T-helper 2 cell treated with Interferon-gamma antibody and Interleukin-4, amounts not matched to agents 5 μg/mL and 100 μg/mL, for 36 hours (primary cell): Measurements from ENCODE around the gene HSD17B12.
"Not testable (repeated sequence)": the region's sequence is repeated elsewhere in the genome, so short reads cannot be mapped to it uniquely, and the experiment has no call there.

Source experiments
- DNase-seq: peaks from one replicate; pipeline ENCODE4 v3.0.0; 2021; ENCODE audit warnings: low spot score
- H3K27ac Mint-ChIP-seq: one replicate; pipeline ENCODE4 v1.8.0; 2021; ENCODE audit warnings: mild to moderate bottlenecking, mixed read lengths
- H3K27me3 Mint-ChIP-seq: one replicate; pipeline ENCODE4 v1.8.0; 2021; ENCODE audit warnings: low read depth, mixed read lengths
- H3K36me3 Mint-ChIP-seq: one replicate; pipeline ENCODE4 v1.8.0; 2021; ENCODE audit warnings: low read depth, mixed read lengths
- H3K4me1 Mint-ChIP-seq: one replicate; pipeline ENCODE4 v1.8.0; 2021; ENCODE audit warnings: low read depth, mixed read lengths
- H3K4me3 Mint-ChIP-seq: one replicate; pipeline ENCODE4 v1.8.0; 2022; ENCODE audit warnings: mild to moderate bottlenecking, moderate library complexity, mixed read lengths
- H3K9me3 Mint-ChIP-seq: one replicate; pipeline ENCODE4 v1.8.0; 2021; ENCODE audit warnings: mixed read lengths

HSD17B12 gene

DNA sequence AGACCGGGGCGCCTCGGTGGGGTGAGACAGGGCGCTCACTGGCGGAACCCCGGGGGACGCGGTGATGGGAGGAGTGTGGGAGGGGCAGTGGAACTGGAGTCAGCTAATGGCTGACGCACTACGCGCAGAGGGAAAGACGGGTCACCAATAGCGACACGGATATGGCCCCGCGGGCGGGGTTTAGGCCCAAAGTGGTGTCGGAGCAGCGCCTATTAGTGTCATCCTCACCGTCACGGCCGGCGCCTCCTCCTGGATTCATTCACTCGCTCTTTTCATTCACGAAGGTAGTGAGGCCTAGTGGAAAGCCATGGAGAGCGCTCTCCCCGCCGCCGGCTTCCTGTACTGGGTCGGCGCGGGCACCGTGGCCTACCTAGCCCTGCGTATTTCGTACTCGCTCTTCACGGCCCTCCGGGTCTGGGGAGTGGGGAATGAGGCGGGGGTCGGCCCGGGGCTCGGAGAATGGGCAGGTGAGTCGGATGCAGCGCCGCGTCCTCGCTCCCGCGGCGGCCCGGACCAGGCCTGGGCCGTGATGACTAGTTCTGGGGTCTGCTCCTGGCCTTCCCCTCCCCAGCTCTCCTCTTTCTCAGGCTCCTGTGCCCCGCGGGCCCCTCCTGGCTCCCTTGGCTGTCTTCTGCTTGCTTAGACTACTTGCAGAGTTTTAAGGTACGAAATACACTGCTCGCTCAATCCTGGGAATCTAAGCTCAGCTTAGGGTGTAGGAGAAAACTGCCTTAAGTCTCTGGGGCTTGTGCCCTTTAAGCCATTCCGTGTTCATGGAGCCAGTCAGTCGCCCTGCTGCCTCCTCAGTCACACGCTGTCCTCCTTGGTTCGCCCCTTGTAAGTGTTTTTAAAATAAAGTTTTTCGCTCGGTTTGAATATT lies at the start of gene HSD17B12:
HSD17B12 (plus strand) TSS at position 218 of the 880 bp plus-strand sequence; CDS start at position 308, 90 bp downstream.
- Mint-ChIP-seq H3K9me3 (peaks cover 16% of the 10 kb centered on the region), H3K4me1 (peaks cover 39% of the 10 kb centered on the region), H3K27me3 (peaks cover 7% of the 10 kb centered on the region), H3K36me3 (peaks cover 41% of the 10 kb centered on the region), H3K4me3 (peak within 1 kb of the TSS; percentile 98), H3K27ac (peak within 1 kb of the TSS; percentile 99)
- DNase-seq = peak; percentile 99

DNA sequence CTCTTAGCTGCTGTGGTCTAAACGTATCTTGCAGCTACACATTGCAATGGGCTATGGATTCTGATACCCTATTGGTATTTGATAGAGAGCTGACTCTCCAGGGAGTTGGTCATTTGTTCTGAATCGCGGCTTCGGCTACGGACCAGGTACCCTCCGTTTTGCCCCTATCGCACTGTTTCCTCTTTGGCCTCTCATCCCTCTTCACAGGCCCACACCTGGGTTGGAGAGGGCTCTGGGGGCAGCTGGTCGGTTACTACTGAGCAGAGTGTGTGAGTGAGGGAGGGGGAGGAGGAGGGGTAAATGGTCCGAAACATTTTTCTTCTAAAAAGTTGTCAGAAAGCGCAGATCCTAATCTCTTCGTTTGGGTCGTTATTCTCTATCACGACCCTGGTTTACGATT lies 48.8 kb upstream of the HSD17B12 start:
- H3K27me3 Mint-ChIP-seq = peaks cover 52% of the 10 kb centered on the region
- no peaks in the 10 kb centered on the region for H3K9me3 Mint-ChIP-seq
- DNase-seq = no peak

DNA sequence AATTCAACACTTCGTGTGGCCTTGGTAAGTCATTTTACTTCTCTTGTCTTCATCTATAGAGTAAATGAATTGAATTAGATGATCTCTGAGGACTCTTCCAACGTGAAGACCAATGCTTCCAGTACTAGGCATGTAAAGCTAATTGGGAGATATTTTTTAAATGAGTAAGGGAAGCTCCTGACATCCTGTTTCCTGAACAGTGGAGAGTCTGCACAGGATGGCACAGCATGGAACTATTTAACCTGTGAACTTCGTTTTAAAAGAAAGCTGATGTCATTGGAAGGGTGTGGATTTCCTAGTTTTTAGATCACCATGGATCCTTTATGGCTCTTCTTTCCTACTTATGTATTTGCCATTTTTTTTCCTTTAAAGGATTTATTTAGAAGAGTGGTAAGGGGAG lies 48.4 kb upstream of the HSD17B12 start:
- Mint-ChIP-seq H3K27ac (no peak overlapping the region), H3K27me3 (peaks cover 52% of the 10 kb centered on the region), H3K4me3 (no peak overlapping the region), H3K9me3 (no peaks in the 10 kb centered on the region), H3K4me1 (no peaks in the 10 kb centered on the region), H3K36me3 (no peaks in the 10 kb centered on the region)
- no peak for DNase-seq

More for the DNA sequence above, 48.8 kb upstream of the HSD17B12 start:
- H3K4me3 Mint-ChIP-seq = no peak overlapping the region
- H3K36me3 Mint-ChIP-seq = no peaks in the 10 kb centered on the region
- H3K27ac Mint-ChIP-seq = no peak overlapping the region
- H3K4me1 Mint-ChIP-seq = no peaks in the 10 kb centered on the region

DNA sequence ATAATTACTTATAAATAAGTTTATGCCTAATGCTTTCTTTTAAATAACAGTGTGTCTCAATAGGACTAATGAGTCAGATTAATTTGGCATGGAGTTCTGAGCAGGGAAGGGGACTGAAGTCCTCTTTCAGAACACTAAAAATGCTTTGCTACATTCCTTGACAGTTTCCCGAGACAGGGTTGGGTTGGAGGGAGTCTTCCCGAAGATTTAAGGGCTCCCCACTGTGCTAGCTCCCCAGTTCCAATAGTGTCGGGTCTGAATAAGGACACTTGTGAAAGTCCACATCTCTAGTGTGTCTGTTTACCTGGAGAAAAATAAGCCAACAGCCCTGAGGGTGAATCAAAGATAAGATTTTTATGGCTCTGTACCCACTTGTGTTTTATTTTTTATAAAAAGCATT lies 41.8 kb upstream of the HSD17B12 start:
- Mint-ChIP-seq H3K27ac (no peak overlapping the region), H3K27me3 (peaks cover 46% of the 10 kb centered on the region), H3K4me1 (peaks cover 3% of the 10 kb centered on the region), H3K36me3 (peaks cover 2% of the 10 kb centered on the region), H3K9me3 (peaks cover 7% of the 10 kb centered on the region), H3K4me3 (no peak overlapping the region)
- no peak for DNase-seq

DNA sequence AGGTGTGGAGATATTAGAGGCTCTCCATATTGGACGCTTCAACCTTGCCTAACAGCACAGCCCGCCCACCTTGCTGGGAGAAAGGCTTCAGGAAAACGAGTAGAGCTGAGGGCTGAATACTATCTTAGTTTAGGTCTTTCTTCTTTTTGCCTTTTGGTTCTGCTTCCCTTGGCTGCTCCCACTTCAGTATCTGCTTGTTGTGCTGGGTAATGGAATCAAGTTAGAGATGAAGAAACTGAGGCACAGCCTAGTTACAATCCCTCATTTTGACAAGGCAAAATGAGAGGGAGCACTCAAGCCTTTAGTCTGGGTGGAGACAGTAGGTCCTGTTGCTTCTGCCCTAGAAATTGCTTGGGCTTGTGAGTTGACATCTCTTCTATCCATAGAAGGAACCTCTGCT lies 41.3 kb upstream of the HSD17B12 start:
- peaks cover 44% of the 10 kb centered on the region for H3K27me3 Mint-ChIP-seq
- peaks cover 5% of the 10 kb centered on the region for H3K36me3 Mint-ChIP-seq
- no peak overlapping the region for H3K4me3 Mint-ChIP-seq
- peaks cover 6% of the 10 kb centered on the region for H3K4me1 Mint-ChIP-seq
- no peak for DNase-seq
- H3K9me3 Mint-ChIP-seq = peaks cover 10% of the 10 kb centered on the region
- H3K27ac Mint-ChIP-seq = no peak overlapping the region

DNA sequence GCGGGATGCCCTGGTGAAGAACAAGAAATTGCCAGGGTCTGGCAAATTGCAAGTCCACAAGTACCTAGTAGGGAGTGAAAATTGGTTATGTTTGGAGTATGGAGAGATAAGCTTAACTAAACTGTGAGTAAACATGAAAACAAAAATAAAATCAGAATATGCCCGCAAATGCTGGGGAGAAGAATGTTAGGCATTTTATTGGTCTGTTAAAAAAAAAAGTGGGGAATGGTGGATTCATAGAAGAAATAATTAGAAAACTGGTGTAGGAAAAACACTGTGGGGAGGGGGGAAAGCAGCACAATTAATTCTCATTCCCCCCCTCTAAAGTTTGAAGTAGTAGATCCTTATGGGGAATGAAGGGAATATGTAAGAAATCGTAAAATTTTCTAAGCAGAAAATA lies 40.6 kb upstream of the HSD17B12 start:
- Mint-ChIP-seq H3K27ac (no peak overlapping the region), H3K9me3 (peaks cover 10% of the 10 kb centered on the region), H3K27me3 (peaks cover 37% of the 10 kb centered on the region)

DNA sequence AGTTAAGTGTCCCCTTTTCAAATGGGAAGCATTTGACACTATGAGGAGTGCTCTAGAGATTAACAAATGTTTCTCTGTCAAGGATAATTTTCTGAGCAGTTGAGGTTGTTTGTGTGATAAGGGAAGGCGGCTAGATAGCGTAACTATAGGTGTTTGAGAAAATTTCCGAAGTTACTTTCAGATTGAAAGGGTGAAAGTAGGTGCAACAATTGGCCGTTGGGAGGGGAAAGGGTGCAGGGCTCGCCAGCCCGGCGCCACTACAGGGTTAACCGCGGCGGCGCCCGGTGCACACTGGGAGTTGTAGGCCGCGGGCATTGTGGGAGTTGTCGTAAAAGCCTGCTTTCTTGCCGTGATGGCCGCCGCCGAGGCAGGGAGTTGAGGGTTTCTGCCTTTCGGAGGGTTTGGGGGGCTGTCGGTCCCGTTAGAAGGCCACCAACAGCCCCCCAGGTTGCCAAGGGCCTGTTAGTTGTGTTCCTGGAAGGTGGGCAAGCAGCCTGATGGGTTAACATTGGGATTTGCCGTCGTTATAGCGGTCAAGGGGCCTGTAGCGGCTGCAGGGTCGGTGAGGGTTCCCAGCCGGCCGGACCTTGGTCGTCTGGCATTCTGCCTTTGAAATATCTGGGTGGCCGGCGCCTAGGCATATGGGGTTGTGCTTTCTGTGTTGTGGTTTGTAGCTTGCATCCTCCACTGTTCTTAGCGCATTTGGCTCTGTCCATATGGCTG lies 36.5 kb upstream of the HSD17B12 start:
- H3K36me3 Mint-ChIP-seq = peaks cover 5% of the 10 kb centered on the region
- H3K4me1 Mint-ChIP-seq = peaks cover 20% of the 10 kb centered on the region
- peaks cover 15% of the 10 kb centered on the region for H3K27me3 Mint-ChIP-seq
- DNase-seq = peak; percentile 89
- peak overlapping the region; percentile 86 for H3K27ac Mint-ChIP-seq
- H3K9me3 Mint-ChIP-seq = peaks cover 10% of the 10 kb centered on the region
- peak overlapping the region; percentile 94 for H3K4me3 Mint-ChIP-seq

More for the DNA sequence above, 40.6 kb upstream of the HSD17B12 start:
- Mint-ChIP-seq H3K4me3 (no peak overlapping the region), H3K36me3 (peaks cover 5% of the 10 kb centered on the region), H3K4me1 (peaks cover 11% of the 10 kb centered on the region)
- DNase-seq = no peak

DNA sequence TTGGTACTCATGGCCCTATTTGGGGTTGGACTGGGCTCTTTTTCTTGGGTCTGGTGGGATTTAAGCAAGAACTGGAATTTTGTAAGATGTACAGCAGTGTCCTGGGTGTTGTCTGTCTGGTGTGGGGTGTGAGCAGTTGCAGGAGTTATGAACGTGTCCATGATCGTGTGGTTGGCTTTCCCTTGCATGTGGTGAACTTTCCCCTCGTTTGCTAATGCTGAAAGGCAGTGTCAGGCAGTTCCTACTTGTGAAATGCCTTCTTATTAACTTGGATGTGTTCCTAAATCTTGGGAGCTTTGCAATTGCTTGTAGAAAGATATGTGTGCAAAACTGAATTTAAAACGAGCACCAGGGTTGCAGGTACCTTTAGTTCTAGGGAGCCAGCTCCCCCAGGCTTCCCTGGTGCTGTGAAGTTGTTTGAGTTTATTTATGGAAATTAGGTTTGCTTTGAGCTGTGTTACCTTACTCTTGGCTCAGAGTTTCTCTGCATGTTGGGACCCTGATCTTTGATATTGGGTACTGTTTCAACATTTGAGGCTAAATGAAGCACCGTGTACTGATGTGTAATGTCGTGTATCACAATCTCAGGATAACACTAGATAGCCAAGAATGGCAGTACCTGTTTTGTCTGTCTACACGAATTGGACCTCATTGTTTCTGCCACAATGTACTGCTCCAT lies 35.8 kb upstream of the HSD17B12 start:
- peaks cover 10% of the 10 kb centered on the region for H3K9me3 Mint-ChIP-seq
- peaks cover 8% of the 10 kb centered on the region for H3K27me3 Mint-ChIP-seq
- H3K4me3 Mint-ChIP-seq = peak overlapping the region; percentile 94
- no peak for DNase-seq
- H3K27ac Mint-ChIP-seq = peak overlapping the region; percentile 86
- H3K4me1 Mint-ChIP-seq = peaks cover 20% of the 10 kb centered on the region
- H3K36me3 Mint-ChIP-seq = peaks cover 5% of the 10 kb centered on the region

DNA sequence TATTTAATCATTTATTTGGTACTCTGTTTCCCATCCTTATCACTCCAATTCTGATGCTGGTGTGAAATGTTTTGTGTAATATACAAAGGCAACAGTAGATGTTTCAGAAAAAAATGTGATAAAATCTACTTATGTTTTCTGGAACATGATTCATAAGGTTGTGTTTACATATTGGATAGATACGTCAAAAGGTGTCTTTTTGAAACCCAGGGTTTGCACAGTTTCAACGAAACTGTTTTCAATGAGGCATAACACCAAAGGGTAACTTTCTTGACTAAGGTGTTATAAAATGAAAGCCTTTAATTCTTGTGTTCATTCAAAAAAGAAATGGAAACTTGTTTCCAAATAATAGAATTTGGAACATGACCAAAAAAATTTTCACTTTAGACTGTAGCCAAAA lies 33.8 kb upstream of the HSD17B12 start:
- no peak overlapping the region for H3K27ac Mint-ChIP-seq
- peaks cover 10% of the 10 kb centered on the region for H3K9me3 Mint-ChIP-seq
- no peak for DNase-seq
- no peaks in the 10 kb centered on the region for H3K27me3 Mint-ChIP-seq
- no peak overlapping the region for H3K4me3 Mint-ChIP-seq
- peaks cover 20% of the 10 kb centered on the region for H3K4me1 Mint-ChIP-seq
- H3K36me3 Mint-ChIP-seq = peaks cover 5% of the 10 kb centered on the region

DNA sequence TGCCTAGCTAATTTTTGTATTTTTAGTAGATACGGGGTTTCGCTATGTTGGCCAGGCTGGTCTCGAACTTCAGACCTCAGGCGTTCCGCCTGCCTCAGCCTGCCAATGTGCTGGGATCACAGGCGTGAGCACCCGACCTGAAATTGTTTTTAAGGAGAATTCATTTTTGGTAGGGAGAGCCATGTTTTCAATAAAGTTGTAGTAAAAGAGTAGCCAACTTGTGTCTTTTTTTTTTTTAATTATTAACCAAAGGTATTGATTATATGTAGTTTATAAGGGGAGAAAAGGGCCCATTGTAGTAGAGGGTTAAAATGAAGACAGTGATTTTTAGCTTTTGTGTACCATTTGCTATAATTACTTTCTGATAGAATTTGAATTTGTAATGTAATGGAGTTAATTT lies 31.6 kb upstream of the HSD17B12 start:
- H3K36me3 Mint-ChIP-seq = peaks cover 1% of the 10 kb centered on the region
- H3K27ac Mint-ChIP-seq = no peak overlapping the region
- no peaks in the 10 kb centered on the region for H3K27me3 Mint-ChIP-seq
- H3K4me3 Mint-ChIP-seq = no peak overlapping the region
- DNase-seq = no peak
- H3K4me1 Mint-ChIP-seq = peaks cover 15% of the 10 kb centered on the region
- peaks cover 1% of the 10 kb centered on the region for H3K9me3 Mint-ChIP-seq

DNA sequence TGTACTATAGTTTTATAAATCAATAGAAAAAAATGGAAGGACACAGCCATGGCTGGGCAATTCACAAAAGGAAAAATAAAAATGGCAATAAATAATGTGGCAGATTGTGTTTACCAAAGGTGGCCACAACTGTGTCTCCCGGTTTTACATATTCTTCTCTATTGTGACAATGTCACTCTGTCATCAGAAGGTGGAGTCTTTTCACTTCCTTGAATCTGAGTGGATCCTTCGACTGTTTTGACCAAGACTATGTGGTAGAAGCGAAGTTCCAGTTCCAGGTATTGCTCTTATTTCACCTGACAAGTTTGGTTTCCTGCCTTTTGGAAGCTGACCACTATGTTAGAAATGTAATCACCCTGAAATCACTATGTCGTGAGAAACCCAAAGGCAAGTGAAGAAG lies 31.0 kb upstream of the HSD17B12 start:
- no peaks in the 10 kb centered on the region for H3K9me3 Mint-ChIP-seq
- no peak overlapping the region for H3K4me3 Mint-ChIP-seq
- H3K27ac Mint-ChIP-seq = no peak overlapping the region
- no peaks in the 10 kb centered on the region for H3K27me3 Mint-ChIP-seq
- no peaks in the 10 kb centered on the region for H3K36me3 Mint-ChIP-seq
- H3K4me1 Mint-ChIP-seq = peaks cover 13% of the 10 kb centered on the region
- DNase-seq = no peak

DNA sequence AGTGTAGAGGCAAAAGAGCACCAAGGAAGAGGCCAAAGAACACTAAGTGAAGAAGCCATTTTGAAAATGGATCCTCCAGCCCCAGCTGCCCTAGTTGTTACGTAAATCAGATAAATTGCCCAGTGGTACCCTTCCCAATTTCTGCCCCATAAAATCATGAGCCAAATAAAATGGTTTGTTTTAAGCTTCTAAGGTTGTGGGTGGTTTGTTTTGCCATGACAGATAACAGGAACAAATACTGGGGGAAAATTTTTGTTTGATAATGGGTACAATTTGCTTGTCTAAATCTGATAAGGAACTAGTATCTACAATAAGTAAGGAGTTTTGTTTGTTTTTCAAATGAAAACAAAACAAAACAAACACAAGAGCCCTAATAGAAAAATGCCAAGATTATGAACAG lies 30.6 kb upstream of the HSD17B12 start:
- Mint-ChIP-seq H3K27ac (no peak overlapping the region), H3K27me3 (no peaks in the 10 kb centered on the region), H3K4me1 (peaks cover 9% of the 10 kb centered on the region), H3K4me3 (no peak overlapping the region), H3K9me3 (no peaks in the 10 kb centered on the region), H3K36me3 (no peaks in the 10 kb centered on the region)
- DNase-seq = no peak

DNA sequence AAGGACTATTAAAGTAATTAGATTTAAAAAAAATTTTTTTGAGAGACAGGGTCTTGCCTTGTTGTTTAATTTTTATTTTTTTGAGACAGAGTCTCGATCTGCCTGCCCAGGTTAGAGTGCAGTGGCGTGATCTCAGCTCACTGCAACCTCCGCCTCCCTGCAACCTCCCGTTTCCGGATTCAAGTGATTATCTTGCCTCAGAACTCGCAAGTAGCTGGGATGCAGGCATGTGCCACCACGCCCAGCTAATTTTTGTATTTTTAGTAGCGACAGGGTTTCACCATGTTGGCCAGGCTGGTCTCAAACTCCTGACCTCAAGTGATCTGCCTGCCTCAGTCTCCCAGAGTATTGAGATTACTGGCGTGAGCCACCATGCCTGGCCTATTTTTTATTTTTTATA lies 17.5 kb upstream of the HSD17B12 start:
- not testable (repeated sequence) for H3K4me1 Mint-ChIP-seq, H3K9me3 Mint-ChIP-seq, H3K4me3 Mint-ChIP-seq, H3K27ac Mint-ChIP-seq, DNase-seq, H3K36me3 Mint-ChIP-seq
- peaks cover 13% of the 10 kb centered on the region for H3K27me3 Mint-ChIP-seq

DNA sequence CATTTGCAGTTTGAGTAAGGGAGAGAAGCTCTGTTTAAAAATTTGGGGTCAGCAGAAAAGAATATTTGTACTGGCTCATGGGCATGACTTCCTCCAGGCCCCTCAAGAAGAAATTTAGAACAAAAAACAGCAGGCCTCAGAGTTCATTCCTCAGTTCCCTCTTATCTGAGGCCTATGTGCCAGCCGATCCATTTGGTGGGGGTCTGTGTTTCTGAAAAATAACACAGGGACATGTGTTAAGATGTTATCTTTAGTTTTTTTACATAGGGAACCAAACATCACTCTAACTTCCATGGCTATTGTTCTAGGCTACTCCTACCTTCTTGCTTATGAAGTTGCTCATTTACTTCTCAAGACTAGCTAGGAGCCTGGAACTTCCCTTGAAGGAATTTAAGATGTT lies 16.2 kb upstream of the HSD17B12 start:
- Mint-ChIP-seq H3K27me3 (peaks cover 11% of the 10 kb centered on the region), H3K36me3 (no peaks in the 10 kb centered on the region), H3K27ac (no peak overlapping the region), H3K9me3 (no peaks in the 10 kb centered on the region), H3K4me3 (no peak overlapping the region), H3K4me1 (no peaks in the 10 kb centered on the region)
- no peak for DNase-seq
